ENCODE results near the gene COL9A1. TPM values are rescaled to one million over a fixed set of nuclear protein-coding genes. Genes with fewer than 3 reads are reported as not detected.
A peak's percentile ranks its signal among the peaks of the same experiment; 100 is the strongest.
"Not testable (repeated sequence)": the region's sequence is repeated elsewhere in the genome, so short reads cannot be mapped to it uniquely, and the experiment has no call there.

The COL9A1 gene
- not detected in 2 replicates for total RNA-seq

GRCh38 chr6:70303034-70303525 lies at the start of gene COL9A1:
COL9A1 (minus strand) TSS chr6:70303084; CDS start chr6:70302924, 160 bp downstream.
- no peak for DNase-seq (ENCODE audit: low read depth in 2 of 2)

DNA sequence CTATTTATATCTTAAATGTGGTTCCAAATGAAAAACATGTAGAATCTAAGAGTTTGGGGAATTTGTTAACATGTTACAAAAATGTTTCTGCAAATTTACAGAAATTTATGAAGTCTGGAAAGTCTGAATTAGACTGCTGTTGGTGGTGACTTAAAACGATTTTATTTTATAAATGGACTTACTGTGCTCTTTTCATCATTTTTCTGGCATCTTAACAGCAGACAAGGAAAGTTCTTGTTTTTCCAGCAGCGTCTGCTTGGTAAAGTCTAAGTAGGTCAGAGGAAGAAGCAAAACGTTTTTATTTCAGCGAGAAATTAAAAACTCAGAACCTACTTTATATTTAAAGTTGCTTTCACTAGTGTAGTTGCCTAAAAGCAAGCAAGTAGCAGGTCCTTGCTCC lies 48.6 kb upstream of the COL9A1 start:
- no peak for DNase-seq (ENCODE audit: low read depth in 2 of 2)

GRCh38 chr6:70345619-70346018 lies 42.7 kb upstream of the COL9A1 start:
- no peak for DNase-seq (ENCODE audit: low read depth in 2 of 2)

GRCh38 chr6:70343313-70343712 lies 40.4 kb upstream of the COL9A1 start:
- DNase-seq (ENCODE audit: low read depth in 2 of 2), result no peak

GRCh38 chr6:70339810-70340209 lies 36.9 kb upstream of the COL9A1 start:
- DNase-seq (ENCODE audit: low read depth in 2 of 2), result not testable (repeated sequence)

- no peak for DNase-seq (ENCODE audit: low read depth in 2 of 2)
Measured at GRCh38 chr6:70338775-70339174, 35.9 kb upstream of the COL9A1 start.

DNA sequence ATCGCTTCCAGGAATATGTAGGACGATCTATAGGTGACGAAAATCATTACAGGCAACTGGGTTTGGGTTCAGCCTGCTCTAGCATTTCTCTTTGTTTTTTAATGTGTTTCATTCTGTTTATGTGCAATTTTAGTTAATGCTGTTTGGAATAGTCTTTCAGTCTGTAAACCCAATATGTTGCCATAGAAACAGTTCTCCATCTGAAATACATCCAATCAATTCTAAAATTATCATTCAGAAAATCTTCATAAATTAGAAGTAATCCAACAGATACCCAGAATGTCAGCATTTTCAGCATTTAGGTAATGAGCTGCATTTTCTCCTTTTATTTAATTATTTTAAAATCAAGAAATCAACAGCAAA lies 34.8 kb upstream of the COL9A1 start:
- DNase-seq (ENCODE audit: low read depth in 2 of 2), result no peak

DNA sequence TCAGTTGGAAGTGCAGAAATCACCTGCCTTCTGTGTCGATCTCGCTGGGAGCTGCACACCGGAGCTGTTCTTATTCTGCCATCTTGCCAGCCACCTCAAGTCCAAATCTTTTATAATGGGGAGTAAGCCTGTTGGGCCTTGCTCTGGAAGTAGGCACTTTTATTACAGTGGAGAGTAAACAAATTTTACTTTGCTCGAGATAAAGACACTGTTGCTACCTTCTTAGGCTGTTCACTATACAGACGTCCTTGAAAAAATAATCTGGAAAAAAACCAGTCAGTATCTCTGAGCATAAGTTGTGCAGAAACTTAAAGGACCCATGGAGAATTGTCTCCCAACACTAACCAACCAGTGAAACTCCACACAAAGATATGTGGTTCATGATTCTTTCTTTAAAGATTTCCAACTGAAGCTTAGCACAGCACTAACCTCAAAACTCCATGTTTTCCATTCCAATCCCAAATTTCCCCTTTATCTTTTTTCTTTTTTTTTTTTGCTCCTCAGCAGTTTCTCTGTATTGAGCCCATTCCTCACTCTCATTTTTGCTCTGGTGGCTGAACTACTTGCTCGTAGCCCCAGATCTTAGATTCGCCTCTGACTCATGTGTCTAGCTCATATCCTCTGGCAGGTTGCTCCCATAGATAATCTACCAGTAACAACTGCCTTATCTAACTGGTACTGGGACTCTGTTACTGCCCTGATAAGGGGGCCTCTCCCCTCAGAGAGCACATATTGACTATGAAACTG lies 34.3 kb upstream of the COL9A1 start:
- no peak for DNase-seq (ENCODE audit: low read depth in 2 of 2)

GRCh38 chr6:70327036-70327435 lies 24.2 kb upstream of the COL9A1 start:
- DNase-seq (ENCODE audit: low read depth in 2 of 2), result no peak

- no peak for DNase-seq (ENCODE audit: low read depth in 2 of 2)
Measured at GRCh38 chr6:70325009-70325408, 22.1 kb upstream of the COL9A1 start.

DNA sequence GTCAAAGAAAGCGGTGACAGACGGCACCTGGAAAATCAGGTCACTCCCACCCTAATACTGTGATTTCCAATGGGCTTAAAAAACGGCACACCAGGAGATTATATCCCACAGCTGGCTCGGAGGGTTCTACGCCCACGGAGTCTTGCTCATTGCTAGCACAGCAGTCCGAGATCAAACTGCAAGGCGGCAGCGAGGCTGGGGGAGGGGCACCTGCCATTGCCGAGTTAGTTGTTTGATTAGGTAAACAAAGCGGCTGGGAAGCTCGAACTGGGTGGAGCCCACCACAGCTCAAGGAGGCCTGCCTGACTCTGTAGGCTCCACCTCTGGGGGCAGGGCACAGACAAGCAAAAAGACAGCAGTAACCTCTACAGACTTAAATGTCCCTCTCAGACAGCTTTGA lies 14.9 kb upstream of the COL9A1 start:
- DNase-seq (ENCODE audit: low read depth in 2 of 2), result not testable (repeated sequence)

DNA sequence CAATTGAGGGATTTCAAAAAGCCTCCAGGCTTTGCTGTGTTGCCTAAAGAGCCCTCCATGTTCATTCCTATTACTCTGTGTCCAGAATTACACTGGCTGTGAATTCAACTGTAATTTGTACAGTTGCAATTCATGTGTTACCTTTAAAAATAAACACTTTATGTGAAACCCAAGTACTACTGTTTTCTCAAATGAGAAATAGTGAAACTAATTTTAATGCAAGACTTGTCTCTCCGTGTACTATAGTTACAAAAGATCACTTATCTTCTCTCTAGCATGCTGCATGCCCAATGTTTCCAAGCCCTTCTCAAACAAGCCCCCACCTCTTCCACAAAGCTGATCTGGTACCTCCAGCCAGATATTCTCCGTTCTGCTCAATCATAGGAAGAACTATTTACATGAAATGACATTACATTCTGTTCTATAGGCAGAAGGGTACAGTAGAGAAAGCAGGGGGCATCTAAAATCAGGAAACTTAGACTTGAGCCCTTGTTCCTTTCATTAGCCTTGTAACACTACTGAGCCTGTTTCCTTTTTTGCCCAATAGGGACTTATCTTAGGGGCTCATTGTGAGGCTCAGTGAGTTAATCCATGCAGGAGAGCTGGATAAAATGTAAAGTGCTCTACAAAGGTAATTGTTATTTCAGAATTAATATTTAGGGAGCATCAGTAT lies 12.3 kb upstream of the COL9A1 start:
- no peak for DNase-seq (ENCODE audit: low read depth in 2 of 2)

- no peak for DNase-seq (ENCODE audit: low read depth in 2 of 2)
Measured at GRCh38 chr6:70314296-70314695, 11.4 kb upstream of the COL9A1 start.

DNA sequence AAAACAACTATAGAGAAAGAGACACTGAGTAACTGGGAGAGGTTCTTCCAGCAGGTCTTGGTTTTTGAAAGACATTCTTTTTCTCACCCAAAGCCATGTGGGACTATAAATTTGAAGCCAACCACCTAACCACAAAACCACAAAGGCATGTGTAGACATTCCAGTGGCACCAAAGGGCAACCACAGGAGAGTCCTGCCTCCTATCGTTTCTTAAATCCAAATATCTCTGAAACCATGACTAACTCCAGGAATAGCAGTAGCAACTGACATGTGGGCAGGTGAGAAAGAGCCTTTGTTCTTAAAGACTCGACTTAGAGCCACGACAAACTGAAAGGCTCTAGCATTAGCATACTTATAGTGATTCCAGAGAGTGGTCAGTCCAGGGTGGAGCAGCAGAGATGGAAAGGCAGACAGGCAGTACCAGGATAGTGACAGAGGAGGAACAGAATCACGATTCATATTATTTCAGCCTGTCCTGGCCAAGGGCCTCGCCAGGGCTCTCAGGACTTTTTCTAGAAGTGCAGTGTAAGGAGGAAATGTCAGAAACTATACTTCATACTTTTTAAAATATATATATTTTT lies 9.4 kb upstream of the COL9A1 start:
- DNase-seq (ENCODE audit: low read depth in 2 of 2), result no peak

DNA sequence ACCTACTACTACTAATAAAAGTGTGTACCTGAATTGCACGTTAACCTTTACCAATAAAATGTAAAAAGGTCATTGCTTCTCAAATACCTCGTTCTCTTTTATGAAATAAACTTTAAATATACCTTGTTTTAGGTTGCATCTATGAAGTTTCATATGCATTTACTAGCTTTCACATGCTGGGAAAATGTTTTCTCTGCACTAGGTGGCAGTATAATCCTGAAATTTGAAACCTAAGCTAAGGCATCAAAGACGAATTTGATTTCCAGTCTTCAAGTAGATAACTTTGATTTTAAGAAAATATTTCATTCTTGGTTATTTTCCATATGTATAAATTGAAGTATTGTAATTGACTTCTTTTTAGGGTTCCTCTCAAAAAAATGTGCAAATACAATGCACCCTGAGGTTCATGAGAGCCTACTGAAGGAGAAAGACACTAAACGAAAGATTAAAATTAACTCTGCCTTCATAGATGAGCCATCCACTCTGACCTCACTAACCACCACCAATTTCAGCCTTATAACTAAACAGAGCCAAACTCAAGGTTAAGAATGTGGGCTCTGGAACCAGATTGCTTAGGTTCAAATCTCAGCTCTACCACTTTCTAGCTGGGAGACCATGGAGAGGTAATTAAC lies 7.3 kb upstream of the COL9A1 start:
- DNase-seq (ENCODE audit: low read depth in 2 of 2), result peak; percentile 20 to 35

DNA sequence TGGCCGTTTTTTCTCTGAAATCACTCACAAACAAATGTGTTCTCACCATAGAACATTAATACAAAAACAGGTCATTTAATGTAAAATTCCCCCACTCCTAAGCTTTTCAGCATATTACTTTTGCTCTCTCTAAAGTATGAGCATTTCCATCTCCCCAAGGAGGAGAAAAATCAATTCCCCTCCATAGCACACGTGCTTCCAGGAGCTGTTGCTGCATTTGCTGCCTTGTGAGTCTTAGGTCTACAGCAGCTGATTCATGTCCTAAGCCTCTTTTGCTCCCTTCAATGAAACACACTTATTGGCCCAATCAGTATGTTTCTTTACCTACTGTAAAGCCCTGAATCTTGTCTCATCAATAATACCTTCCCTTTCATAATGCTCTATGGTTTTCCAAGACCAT lies 6.4 kb upstream of the COL9A1 start:
- DNase-seq (ENCODE audit: low read depth in 2 of 2), result no peak

GRCh38 chr6:70308142-70308541 lies 5.3 kb upstream of the COL9A1 start:
- not testable (repeated sequence) for DNase-seq (ENCODE audit: low read depth in 2 of 2)

- no peak for DNase-seq (ENCODE audit: low read depth in 2 of 2)
Measured at GRCh38 chr6:70307008-70307407, 4.1 kb upstream of the COL9A1 start.

GRCh38 chr6:70304616-70305015 lies 1.7 kb upstream of the COL9A1 start:
- no peak for DNase-seq (ENCODE audit: low read depth in 2 of 2)

DNA sequence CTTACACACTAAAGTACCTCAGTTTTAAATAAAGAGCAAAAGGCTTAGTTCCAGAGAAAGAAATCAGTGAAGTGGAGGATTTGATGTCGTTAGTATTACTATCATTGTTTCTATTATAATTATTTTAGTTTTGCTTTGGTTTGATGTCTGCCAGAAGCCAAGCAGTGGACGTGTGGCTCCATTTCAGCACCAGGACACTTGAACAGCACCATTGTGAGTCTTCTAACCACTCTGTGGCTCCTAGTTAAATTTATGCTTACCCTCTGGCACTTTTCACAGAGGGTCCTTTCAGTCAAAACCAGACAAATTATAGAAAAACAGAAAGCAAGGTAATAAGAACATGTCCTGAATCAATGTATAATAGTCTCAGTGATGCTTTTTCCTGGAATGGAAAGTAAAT lies 3.4 kb downstream of the COL9A1 start:
- peak in 1 of 2 donors; percentile 5 for DNase-seq (ENCODE audit: low read depth in 2 of 2)

GRCh38 chr6:70298068-70298467 lies 4.8 kb downstream of the COL9A1 start:
- DNase-seq (ENCODE audit: low read depth in 2 of 2), result no peak

GRCh38 chr6:70292193-70292592 lies 10.7 kb downstream of the COL9A1 start:
- no peak for DNase-seq (ENCODE audit: low read depth in 2 of 2)

Measured in dermis microvascular lymphatic vessel endothelial cell (primary cell).